MM.1S (cell line): Measurements from ENCODE around the gene NDOR1.

Experiments used
- EZH2 ChIP-seq: fragments of 300-600 bp; sonication (generic); optimal IDR thresholded peaks from 2 replicates; pipeline ENCODE3; 2017; ENCODE audit warnings: low read depth, mild to moderate bottlenecking, antibody characterized with exemption, low read length, mixed read lengths
- EZH2phosphoT487 ChIP-seq: fragments of 300-600 bp; sonication (generic); IDR thresholded peaks from 2 replicates; pipeline ENCODE4 v1.6.1; 2018; ENCODE audit warnings: antibody characterized with exemption, low read length
- TF ChIP-seq, protein P1 (sequence below): fragments of 300-600 bp; sonication (generic); IDR thresholded peaks from 2 replicates; pipeline ENCODE4 v1.5.1; 2016; ENCODE audit warnings: antibody characterized with exemption, low read length, mixed read lengths

DNA sequence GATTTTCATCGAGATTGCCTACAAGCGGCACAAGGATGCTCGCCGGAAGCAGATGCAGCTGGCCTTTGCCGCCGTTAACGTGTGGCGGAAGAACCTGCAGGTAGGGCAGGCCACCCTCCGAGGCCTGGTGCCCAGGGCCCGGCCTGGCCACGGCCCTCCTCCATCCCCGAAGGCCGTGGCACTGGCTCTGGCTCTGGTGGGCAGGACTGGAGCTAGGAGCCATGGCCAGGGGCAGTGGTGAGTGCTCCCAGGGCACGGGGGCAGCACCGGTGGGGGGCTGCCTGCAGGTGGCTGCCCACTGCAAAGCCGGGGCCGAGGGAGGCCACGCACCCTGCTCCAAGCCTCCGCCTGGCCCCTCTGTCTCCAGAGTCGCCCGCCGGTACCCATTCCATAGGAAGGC lies 41.7 kb upstream of the NDOR1 start:
- TF ChIP-seq, protein P1, sequence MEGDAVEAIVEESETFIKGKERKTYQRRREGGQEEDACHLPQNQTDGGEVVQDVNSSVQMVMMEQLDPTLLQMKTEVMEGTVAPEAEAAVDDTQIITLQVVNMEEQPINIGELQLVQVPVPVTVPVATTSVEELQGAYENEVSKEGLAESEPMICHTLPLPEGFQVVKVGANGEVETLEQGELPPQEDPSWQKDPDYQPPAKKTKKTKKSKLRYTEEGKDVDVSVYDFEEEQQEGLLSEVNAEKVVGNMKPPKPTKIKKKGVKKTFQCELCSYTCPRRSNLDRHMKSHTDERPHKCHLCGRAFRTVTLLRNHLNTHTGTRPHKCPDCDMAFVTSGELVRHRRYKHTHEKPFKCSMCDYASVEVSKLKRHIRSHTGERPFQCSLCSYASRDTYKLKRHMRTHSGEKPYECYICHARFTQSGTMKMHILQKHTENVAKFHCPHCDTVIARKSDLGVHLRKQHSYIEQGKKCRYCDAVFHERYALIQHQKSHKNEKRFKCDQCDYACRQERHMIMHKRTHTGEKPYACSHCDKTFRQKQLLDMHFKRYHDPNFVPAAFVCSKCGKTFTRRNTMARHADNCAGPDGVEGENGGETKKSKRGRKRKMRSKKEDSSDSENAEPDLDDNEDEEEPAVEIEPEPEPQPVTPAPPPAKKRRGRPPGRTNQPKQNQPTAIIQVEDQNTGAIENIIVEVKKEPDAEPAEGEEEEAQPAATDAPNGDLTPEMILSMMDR = no peak
- TF ChIP-seq EZH2phosphoT487 (no peak), EZH2 (no peak)
